GM12873 (cell line): ENCODE data around the gene AP3D1.

Source experiments
- TF ChIP-seq, protein P1 (sequence below): IDR thresholded peaks from 2 replicates; pipeline ENCODE4 v1.5.1; 2012; ENCODE audit warnings: low read depth, mild to moderate bottlenecking, moderate library complexity, low read length, control low read depth; ENCODE audit not compliant: insufficient read depth; ENCODE audit errors: missing control alignments

AP3D1 gene

GRCh38 chr19:2157452-2157851, 6.1 kb upstream of the AP3D1 start:
- TF ChIP-seq, protein P1, sequence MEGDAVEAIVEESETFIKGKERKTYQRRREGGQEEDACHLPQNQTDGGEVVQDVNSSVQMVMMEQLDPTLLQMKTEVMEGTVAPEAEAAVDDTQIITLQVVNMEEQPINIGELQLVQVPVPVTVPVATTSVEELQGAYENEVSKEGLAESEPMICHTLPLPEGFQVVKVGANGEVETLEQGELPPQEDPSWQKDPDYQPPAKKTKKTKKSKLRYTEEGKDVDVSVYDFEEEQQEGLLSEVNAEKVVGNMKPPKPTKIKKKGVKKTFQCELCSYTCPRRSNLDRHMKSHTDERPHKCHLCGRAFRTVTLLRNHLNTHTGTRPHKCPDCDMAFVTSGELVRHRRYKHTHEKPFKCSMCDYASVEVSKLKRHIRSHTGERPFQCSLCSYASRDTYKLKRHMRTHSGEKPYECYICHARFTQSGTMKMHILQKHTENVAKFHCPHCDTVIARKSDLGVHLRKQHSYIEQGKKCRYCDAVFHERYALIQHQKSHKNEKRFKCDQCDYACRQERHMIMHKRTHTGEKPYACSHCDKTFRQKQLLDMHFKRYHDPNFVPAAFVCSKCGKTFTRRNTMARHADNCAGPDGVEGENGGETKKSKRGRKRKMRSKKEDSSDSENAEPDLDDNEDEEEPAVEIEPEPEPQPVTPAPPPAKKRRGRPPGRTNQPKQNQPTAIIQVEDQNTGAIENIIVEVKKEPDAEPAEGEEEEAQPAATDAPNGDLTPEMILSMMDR = no peak

GRCh38 chr19:2154587-2155075, 3.3 kb upstream of the AP3D1 start:
- TF ChIP-seq, protein P1 = no peak

DNA sequence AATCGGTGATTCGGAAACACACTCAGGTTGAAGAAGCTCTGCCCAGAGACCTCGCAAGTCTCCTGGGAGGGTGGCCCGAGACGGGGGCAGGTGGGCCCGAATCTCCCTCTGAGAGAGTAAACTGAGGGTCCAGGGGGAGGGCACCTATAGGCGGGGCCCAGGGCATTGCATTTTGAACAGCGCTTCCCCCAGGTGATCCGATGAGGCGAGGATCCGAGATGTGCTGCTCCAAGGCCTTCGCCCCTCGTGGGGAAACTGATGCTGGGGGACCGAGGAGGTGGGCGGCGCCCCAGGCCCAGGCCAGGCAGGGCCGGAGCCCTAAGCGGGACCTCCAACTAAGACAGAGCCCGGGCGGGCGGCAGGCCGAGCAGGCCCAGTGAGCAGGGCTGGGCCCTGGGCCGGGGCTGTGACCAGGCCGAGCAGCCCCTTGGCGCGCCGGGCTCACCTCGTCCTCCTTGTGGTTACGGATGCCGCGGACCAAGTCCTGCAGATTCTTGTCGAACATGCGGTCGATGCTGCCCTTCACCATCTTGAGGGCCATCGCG, 500 bp downstream of the AP3D1 start:
- TF ChIP-seq, protein P1 = no peak

GRCh38 chr19:2149980-2150793, 1.2 kb downstream of the AP3D1 start:
- TF ChIP-seq, protein P1 = no peak

- TF ChIP-seq, protein P1 = no peak
Measured at GRCh38 chr19:2148482-2149135, 2.8 kb downstream of the AP3D1 start.

GRCh38 chr19:2145831-2146241, 5.5 kb downstream of the AP3D1 start:
- TF ChIP-seq, protein P1 = no peak

- TF ChIP-seq, protein P1 = no peak
Measured at GRCh38 chr19:2144190-2144589, 7.2 kb downstream of the AP3D1 start.
